Upper lobe of left lung (tissue), 6 donors: ENCODE data around the gene CCDC57. TPM values are rescaled to one million over a fixed set of nuclear protein-coding genes. Genes with fewer than 3 reads are reported as not detected.

ENCODE experiments used
- ATAC-seq, 2 donors: fragments of 200-7000 bp; cut with Tn5 transposase; one replicate each; pipeline ENCODE4 v1.9.1; 2022; ENCODE audit warnings: mild to moderate bottlenecking in 2 of 2, moderate library complexity in 2 of 2; ENCODE audit not compliant: low FRiP score in 2 of 2
- DNase-seq, 2 donors: peaks; one replicate each; pipeline ENCODE4 v3.0.0-alpha.2; 2019 to 2020
- H3K27ac ChIP-seq, 4 donors: fragments of 200-600 bp; sonication (generic); one replicate each; pipeline ENCODE4 v1.5.1; 2016 to 2019
- H3K27me3 ChIP-seq, 4 donors: fragments of 200-600 bp; sonication (generic); one replicate each; pipeline ENCODE4 v1.5.1; 2017 to 2019
- H3K36me3 ChIP-seq, 4 donors: fragments of 200-600 bp; sonication (generic); one replicate each; pipeline ENCODE4 v1.5.1; 2016 to 2019
- H3K4me1 ChIP-seq, 4 donors: fragments of 200-600 bp; sonication (generic); one replicate each; pipeline ENCODE4 v1.5.1; 2018 to 2019
- H3K4me3 ChIP-seq, 4 donors: fragments of 200-600 bp; sonication (generic); one replicate each; pipeline ENCODE4 v1.5.1; 2017 to 2019; ENCODE audit warnings: mild to moderate bottlenecking in 2 of 4, moderate library complexity in 1 of 4
- H3K9me3 ChIP-seq, 4 donors: fragments of 200-600 bp; sonication (generic); one replicate each; pipeline ENCODE4 v1.5.1; 2018 to 2019
- EP300 ChIP-seq, 4 donors: sonication (generic); formaldehyde crosslinking; IDR thresholded peaks; one replicate each; pipeline ENCODE4 v1.5.1; 2017; ENCODE audit warnings: antibody characterized with exemption in 4 of 4, control low read depth in 2 of 4
- POLR2A ChIP-seq, 4 donors: fragments of 450-650 bp; IDR thresholded peaks; one replicate each; pipeline ENCODE4 v1.5.1; 2016 to 2017; ENCODE audit warnings: antibody characterized with exemption in 4 of 4, mild to moderate bottlenecking in 2 of 4
- POLR2AphosphoS5 ChIP-seq, 2 donors: sonication (generic); formaldehyde crosslinking; IDR thresholded peaks; one replicate each; pipeline ENCODE4 v1.5.1; 2017; ENCODE audit warnings: antibody characterized with exemption in 2 of 2
- WGBS, 2 donors: methylation state at CpG; one replicate each; pipeline ENCODE4 v1.1.5; 2017 to 2018; 5-methylcytosine and 5-hydroxymethylcytosine counted together
- total RNA-seq, 6 donors: library from RNA; depleted of rRNA in 4 of 6; stranded (reverse); fragments of >200 nt in 4 of 6; gene quantifications; one replicate each; pipeline versions ENCODE4 v1.1.0 to v1.2.1, GENCODE V29; 2016 to 2021
- TF ChIP-seq, protein P1 (sequence below), 6 experiments: fragments of 450-650 bp in 4 of 6; fragments of 200-600 bp in 2 of 6; sonication (generic) in 2 of 6; IDR thresholded peaks; one replicate each; pipeline ENCODE4 v1.5.1; 2016 to 2019; ENCODE audit warnings: antibody characterized with exemption in 6 of 6
- donor health status: DM: no; HTN: no; CAD: no; lungs with moderate emphysema.
- donor health status: DM: no; HTN: yes; CAD: no; lungs with severe emphysema.

CCDC57 gene
- total RNA-seq, 6 donors from 2014 or later: 52.9 to 204 (median 71.8) TPM

DNA sequence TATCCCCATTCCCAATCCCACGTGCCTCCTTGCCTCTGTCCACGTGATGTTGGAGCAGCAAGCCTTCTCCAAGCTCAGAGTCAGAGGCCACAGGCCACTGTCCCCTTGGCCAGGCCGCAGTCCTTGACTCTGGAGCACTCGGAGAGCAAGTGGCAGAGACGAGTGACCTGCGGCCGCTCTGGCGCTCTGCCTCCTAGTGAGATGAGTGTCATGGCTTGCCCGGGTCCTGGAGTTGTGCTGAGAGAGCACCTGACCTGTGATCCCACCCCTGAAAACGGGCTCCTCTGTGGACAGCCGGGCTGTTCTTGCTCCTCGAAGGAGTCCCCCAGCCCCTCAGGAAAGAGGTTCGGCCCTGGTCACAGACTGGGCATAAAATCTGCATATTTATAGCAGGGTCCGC is 104.6 kb downstream of the CCDC57 start:
- Histone ChIP-seq H3K36me3 (peaks cover 0 to 2% (median 0%) of the 10 kb centered on the region in 4 donors), H3K4me3 (no peak overlapping the region), H3K27ac (peak overlapping the region; percentile 85 to 92 (median 88)), H3K4me1 (peaks cover 40 to 70% (median 49%) of the 10 kb centered on the region in 4 donors), H3K9me3 (no peaks in the 10 kb centered on the region), H3K27me3 (no peaks in the 10 kb centered on the region)
- TF ChIP-seq POLR2A (IDR thresholded peaks at IDR 0.05): peak in 1 of 4 donors; percentile 16
- TF ChIP-seq, protein P1, sequence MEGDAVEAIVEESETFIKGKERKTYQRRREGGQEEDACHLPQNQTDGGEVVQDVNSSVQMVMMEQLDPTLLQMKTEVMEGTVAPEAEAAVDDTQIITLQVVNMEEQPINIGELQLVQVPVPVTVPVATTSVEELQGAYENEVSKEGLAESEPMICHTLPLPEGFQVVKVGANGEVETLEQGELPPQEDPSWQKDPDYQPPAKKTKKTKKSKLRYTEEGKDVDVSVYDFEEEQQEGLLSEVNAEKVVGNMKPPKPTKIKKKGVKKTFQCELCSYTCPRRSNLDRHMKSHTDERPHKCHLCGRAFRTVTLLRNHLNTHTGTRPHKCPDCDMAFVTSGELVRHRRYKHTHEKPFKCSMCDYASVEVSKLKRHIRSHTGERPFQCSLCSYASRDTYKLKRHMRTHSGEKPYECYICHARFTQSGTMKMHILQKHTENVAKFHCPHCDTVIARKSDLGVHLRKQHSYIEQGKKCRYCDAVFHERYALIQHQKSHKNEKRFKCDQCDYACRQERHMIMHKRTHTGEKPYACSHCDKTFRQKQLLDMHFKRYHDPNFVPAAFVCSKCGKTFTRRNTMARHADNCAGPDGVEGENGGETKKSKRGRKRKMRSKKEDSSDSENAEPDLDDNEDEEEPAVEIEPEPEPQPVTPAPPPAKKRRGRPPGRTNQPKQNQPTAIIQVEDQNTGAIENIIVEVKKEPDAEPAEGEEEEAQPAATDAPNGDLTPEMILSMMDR (IDR thresholded peaks at IDR 0.05): no peak
- no peak for TF ChIP-seq EP300 (IDR thresholded peaks at IDR 0.05)
- peak in 1 of 2 donors; percentile 62 for DNase-seq
- WGBS, 2 donors: 79 to 84% methylated on average over 5 to 14 of the region's 14 CpGs
- no peak for ATAC-seq

DNA sequence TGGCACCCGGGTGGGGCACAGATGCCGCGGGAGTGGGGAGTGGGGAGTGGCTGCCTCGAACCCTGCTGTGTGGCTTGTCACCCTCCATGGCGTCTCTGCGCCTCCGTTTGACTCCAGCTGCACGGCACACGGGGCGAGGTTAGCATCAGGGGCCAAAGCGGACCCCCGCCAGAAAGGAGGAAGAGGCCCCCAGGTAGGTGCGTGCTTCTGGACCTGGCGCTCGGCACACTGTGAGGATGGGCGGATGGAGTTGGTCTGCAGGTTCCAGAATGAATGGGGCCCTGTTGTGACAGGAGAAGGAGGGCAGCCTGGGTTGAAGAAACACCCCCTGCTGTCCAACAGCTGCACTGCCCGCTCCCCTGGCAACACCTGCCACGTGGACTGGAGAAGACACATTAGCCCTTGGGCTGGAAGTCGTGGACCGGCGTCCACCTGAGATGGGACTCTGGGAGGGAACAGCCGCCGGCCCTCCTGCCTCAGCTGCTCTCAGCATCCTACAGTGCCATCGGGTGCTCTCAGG is 105.2 kb downstream of the CCDC57 start:
- WGBS, 2 donors: 90 to 93% methylated on average over 13 to 24 of the region's 24 CpGs
- Histone ChIP-seq H3K36me3 (no peaks in the 10 kb centered on the region), H3K9me3 (no peaks in the 10 kb centered on the region), H3K4me1 (peaks cover 42 to 76% (median 53%) of the 10 kb centered on the region in 4 donors), H3K4me3 (no peak overlapping the region), H3K27me3 (no peaks in the 10 kb centered on the region), H3K27ac (peak overlapping the region; percentile 85 to 92 (median 88))
- DNase-seq (peak in 1 of 2 donors; percentile 58), ATAC-seq (no peak)
- TF ChIP-seq, protein P1 (IDR thresholded peaks at IDR 0.05): peak in 1 of 6 experiments; percentile 37
- no peak for TF ChIP-seq POLR2AphosphoS5 (IDR thresholded peaks at IDR 0.05)

DNA sequence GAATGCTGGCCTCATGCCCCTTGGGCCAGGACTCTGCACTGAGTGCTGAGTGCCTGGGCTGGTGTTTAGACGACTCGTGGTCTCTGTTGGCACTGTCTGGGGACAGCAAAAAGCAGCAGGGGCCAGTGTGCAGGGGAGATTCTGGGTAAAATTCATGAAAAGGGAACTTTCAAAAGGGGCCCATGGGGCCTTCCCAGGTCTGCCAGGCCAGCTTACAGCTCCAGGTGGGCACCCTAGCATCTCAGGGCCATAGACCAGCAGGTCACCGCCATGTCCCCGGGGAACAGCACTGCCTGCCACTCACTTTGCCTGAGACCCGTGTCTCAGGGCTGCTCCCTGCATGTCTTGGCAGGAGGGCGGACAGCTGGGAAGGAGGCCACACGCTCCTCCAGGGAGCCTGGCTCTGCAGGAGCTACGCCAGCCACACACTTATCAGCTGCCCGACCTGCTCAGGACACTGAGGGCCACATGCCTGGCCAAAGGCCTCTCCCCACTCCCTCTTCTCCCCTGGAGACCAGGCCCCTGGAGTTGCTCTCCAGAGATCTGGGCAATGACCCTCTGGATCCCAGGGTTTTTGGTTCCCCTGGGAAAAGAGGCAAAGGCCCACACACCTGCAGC is 105.8 kb downstream of the CCDC57 start:
- Histone ChIP-seq H3K4me1 (peaks cover 42 to 74% (median 54%) of the 10 kb centered on the region in 4 donors), H3K27ac (peak overlapping the region; percentile 85 to 92 (median 88)), H3K27me3 (no peaks in the 10 kb centered on the region), H3K36me3 (no peaks in the 10 kb centered on the region), H3K4me3 (peak overlapping the region in 3 of 4 donors; percentile 12 to 41 (median 35)), H3K9me3 (no peaks in the 10 kb centered on the region)
- no peak for TF ChIP-seq POLR2AphosphoS5 (IDR thresholded peaks at IDR 0.05)
- TF ChIP-seq, protein P1 (IDR thresholded peaks at IDR 0.05): no peak
- TF ChIP-seq EP300 (IDR thresholded peaks at IDR 0.05): no peak
- no peak for TF ChIP-seq POLR2A (IDR thresholded peaks at IDR 0.05)
- ATAC-seq (peak; percentile 2 to 3), DNase-seq (peak in 1 of 2 donors; percentile 58)
- 38 to 67% methylated on average over 3 to 9 of the region's 9 CpGs for WGBS, 2 donors

DNA sequence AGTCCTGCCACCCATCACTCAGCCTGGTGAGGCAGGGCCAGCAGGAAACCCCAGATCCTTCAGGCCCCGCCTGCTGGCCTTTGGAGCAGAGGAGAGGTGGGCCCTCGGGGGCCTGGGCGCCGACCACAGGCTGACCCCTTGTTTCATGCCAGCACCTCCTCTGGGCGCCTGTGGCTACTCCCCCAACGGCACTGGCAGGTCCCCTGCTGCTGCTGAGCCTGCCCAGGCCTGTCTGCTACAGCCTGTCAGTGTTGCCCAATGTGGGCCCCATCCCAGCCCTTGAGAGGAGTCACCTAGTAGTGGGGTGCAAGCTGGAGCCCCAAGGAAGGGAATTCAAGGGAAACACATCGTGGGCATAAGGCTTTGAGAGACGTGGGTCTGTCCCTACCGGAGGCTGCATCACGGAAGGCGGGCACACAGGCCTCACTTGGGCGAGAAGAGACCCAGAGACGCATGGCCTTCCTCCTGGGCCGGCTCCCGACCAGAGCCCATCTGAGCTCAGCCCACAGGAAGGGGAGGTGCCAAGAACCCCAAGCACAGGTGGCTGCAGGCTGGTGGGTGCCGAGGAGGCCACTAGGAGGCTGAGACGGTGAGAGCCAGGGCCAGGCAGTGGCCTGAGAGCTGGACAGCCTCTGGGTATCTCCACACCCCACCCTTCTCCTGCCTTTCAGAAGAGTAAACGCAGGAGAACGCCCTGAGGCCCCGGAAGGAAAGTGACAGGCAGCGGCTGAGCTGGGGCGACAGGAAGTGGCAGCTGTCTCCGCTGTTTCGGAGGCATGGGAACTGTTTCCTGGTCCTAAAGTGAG is 106.6 kb downstream of the CCDC57 start:
- peak overlapping the region; percentile 85 to 92 (median 88) for H3K27ac ChIP-seq

More for the DNA sequence above, 106.6 kb downstream of the CCDC57 start:
- Histone ChIP-seq H3K4me3 (peak overlapping the region in 3 of 4 donors; percentile 12 to 41 (median 35)), H3K9me3 (no peaks in the 10 kb centered on the region), H3K4me1 (peaks cover 42 to 76% (median 60%) of the 10 kb centered on the region in 4 donors), H3K27me3 (no peaks in the 10 kb centered on the region), H3K36me3 (no peaks in the 10 kb centered on the region)
- peak; percentile 68 to 88 for ATAC-seq
- peak; percentile 84 to 90 for DNase-seq
- TF ChIP-seq POLR2A (IDR thresholded peaks at IDR 0.05) (peak in 3 of 4 donors; percentile 12 to 81 (median 47)), POLR2AphosphoS5 (IDR thresholded peaks at IDR 0.05) (peak; percentile 55 to 70), EP300 (IDR thresholded peaks at IDR 0.05) (no peak)
- TF ChIP-seq, protein P1 (IDR thresholded peaks at IDR 0.05): peak; percentile 36 to 88 (median 68)
- 8 to 15% methylated on average over 12 to 24 of the region's 24 CpGs for WGBS, 2 donors
